ENCODE results near the gene PTF1A.

GRCh38 chr10:23158370-23158769 is 33.7 kb upstream of the PTF1A start:
- TF ChIP-seq CTCF (IDR thresholded peaks at IDR 0.05; ENCODE audit: low read length) (peak; percentile 80), EZH2 (optimal IDR thresholded peaks at IDR 0.05; ENCODE audit: low read depth, low read length) (no peak)

All from MM.1S (cell line).